NCI-H1092 treated with DMSO at 0.1 percent for 48 hours (cell line): Measurements from ENCODE around the gene RGS14.
"Not testable (repeated sequence)": the region's sequence is repeated elsewhere in the genome, so short reads cannot be mapped to it uniquely, and the experiment has no call there.

Experiments used
- DNase-seq: peaks from one replicate; lab custom pipeline; 2025; lab: John Stamatoyannopoulos, UW

RGS14 gene

DNA sequence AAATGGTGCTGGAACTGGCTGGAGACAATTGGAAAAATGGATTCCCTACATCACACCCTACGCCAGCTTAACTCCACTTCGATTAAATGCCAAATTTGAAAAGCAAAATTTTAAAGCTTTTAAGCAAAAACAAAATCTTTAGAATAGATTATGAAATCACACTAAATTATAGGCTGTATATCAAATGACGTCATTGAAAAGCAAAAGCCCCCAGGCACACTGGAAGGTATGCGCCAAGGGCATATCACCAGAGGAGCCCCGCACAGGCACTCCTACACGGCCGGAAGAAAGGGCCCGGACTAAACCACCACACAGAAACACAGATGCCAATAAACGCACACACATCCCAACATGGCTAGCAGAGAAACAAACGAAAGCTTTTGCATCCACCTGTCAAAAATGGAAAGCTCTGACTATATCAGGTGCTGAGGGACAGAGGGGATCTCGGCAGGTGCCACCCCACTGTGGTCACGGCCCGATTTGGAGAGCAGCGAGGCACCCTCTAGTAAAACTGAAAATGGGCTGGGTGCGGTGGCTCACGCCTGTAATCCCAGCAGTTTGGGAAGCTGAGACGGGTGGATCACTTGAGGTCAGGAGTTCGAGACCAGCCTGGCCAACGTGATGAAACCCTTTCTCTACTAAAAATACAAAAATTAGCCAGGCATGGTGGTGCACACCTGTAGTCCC is 29.0 kb upstream of the RGS14 start:
- DNase-seq, result no peak

DNA sequence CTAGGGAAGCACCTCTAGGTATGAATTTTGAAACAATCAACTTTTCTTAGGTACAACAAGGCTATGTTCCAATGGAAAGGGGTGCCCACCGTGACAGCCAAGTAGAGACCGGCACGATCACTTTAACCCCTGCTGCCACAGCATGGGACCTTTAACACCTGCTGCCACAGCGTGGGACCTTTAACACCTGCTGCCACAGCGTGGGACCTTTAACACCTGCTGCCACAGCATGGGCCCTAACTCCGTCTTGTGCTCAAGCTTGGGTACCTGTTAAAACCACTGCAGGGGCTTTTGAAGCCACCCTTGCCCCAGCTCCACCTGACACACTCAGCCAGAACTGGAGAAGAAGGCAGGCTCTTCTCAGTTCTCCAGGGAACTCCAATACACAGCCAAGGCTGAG is 27.8 kb upstream of the RGS14 start:
- no peak for DNase-seq

DNA sequence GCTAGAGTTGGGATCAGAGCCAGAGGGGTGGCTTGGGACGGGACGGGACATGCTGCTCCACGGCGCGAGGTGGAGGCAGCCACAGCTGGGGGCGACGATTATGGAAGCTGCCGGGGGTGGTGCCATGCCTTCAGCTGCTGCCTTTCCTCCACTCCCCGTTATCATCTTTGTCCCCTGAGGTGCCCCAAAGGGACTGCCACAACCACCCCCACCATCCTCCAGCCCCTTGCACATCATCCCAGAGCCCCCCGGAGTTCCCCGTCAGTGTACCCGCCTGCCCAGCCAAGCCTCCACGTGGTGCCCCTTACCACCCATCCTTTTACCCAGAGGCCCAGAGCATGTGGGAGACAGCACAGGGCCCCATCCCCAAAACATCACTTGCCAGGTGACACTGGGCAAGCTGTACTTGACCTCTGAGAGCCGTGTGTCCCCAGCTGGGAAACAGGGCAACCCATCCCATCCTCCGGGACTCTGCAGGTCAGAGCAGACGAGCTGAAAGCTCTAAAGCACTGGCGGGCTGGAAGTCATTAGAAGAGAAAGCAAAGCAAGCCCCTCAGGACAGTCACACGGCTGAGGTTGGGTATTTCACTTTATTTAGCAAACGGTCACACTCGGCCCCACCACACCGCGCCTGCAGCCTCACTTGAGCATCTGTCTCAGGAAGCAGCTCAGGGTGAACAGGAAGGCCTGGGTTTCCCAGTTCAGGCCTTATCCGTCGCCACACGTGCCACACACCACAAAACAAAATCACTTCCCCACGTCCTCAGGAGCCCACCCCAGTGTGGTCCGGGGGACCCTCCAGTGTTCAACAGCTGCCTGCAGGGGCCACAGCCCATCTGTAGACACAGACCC is 26.5 kb upstream of the RGS14 start:
- DNase-seq, result no peak

DNA sequence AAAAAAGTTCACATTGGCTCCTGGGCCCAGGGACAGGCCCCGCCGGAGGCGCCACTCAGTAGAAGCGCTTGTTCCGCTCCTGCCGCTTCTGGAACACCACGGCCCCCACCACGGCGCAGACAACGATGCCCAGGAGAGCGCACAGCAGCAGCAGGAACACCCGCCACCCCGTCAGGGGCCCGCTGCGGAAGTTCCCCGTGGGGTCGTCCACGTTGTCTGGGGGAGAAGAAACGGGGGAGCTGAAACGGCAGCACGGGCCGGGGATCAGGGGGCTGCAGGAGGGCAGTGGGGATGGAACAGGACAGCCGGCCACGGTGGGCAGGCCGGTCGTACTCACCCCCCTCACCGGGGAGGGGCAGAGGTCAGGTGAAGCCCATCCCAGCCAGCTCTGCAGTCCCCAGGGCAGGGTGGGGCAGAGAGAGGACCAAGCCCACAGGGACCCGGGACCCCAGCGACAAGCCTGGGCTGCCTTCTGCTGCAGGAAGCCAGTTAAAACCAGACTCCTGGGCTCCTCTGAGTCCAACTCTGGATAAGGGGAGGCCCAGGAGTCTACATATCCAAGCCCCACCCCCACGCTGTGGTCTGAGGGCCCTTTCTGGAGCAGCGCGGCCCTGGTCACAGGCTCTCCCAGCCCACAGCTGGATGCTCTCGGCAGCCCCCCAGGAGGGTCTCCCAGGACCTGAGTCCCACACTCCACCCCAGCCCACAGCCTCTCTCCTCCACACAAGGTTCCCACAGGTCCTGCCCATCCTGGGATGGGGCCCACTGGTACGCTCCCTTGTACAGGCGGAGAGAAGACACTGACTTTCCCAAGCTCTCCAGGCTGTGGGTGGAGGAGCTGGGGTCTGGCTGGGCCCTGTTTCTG is 25.5 kb upstream of the RGS14 start:
- no peak for DNase-seq

DNA sequence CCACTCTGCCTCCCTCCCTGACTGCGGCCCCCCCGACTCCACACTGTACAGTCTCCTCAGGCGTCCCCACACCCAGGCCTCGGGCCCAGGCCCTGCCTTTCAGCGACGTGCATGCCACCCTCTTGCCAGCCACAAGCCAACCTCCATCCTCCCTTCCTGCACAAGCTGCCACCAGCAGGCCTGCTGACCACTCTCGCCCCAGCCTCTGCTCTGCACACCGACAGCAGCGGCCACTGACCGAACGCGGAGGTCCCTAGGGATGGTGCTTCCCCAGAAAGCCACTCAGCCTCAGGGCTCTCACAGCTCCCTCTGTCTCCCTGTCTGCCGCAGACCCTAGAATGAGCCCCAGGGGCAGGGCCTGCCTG is 24.8 kb upstream of the RGS14 start:
- DNase-seq, result no peak

DNA sequence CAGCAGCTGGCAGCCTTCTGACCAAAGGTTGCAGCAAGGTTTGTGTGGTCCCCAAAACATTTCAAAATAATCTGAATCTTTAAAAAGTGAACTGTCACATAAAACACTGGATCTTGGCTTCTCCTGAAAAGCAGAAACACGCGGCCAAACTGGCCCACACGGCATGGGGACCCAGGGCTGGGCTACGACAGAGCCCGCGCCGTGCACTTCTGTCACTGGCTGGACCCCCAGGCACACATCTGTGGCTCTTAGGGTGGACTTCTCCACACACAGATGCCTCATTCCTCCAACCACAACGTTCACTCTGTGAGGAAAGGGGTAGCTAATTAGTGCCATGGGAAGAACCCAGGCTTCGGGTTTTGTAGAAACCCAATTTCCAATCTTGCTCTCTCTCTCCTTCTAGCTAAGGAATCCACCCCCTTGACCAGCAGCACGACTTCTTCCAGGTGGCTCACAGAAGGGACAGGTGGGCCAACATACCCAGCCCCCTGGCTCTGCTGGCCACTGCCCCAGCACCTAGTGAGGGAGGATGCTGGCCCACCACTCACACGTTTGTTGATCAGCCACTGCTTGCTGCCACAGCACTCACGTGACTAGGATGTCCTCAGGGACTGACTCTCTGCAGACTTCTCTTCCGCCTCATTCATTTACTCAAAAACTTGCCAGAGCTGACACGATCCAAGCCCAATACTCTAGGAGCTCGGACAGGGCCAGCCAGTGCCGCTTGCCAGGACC is 24.1 kb upstream of the RGS14 start:
- DNase-seq, result no peak

DNA sequence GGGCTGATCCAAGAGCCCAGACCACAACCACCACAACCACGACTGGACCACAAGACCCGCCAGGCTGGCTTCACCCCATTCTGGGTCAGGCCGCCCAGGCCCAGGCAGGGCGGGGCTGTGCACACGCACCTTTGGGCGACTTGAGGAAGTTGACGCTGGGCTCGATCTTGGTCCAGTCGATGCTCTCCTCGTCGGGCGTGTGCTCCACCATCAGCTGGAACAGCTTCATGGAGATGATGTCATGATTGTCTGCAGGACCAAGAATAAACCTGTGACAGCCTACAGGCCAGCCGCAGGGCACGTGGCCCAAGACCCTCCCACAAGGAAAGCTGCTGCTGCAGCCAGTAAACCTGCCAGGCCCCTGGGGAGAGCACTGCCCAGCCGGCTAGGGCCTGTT is 23.6 kb upstream of the RGS14 start:
- DNase-seq, result no peak

DNA sequence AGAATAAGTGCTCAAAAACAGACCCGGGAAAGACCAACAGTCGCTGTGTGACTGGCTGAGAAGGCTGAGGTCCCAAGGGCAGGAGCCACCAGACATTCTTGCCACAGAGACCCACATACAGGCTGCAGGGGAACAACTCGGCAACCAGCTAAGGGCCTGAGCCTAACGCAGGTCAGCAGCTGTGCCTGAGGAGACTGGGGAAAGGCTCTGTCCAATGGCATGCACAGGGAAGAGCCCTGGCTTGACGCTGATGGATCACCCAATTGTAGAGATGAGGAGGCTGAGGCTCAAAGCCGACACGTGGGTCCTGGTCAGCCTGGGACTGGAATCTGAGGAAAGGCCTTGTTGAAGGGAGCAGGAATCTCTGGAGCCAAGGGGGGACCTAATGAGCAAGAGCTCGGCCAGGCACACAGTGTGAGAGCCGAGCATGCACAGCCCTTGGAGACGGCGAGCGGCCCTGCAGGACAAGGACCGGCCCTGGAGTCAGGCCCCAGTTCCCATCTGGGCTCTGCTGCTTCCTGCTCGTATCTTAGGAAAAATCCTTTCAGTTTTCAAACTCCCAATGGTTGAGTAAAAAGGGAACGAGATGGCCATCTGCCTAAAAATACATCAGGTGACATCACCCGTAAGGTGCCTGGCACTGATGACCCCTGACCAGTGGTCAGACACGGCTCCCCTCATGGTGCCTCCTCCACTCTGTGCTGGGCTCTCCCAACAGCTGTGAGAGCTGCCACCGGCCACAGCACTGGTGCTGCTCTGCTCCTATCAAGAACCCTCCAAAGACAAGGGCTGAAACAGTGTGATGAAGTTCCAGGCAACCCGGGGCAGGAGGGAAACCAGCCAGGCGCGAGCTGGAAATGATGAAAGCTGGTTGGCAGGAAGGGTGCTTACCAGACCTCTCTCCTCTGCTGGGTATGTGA is 22.7 kb upstream of the RGS14 start:
- DNase-seq, result no peak

DNA sequence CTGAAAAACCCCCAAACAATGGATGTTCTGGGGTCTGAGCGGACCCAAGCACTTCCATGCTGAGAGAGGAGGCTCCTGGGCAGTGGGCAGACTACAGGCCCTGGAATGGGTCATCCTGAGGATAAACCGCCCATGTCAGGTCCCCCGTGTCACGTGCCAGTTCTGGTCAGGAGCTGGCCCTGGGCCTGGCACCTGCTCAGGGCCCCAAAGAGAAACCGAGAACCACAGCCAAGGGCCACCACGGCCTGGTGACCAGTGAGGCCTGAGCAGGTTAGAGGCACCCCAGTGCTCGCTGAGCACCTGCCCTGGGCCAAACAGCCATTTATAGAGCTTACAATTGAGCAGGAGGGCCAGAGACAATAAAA is 22.0 kb upstream of the RGS14 start:
- no peak for DNase-seq

DNA sequence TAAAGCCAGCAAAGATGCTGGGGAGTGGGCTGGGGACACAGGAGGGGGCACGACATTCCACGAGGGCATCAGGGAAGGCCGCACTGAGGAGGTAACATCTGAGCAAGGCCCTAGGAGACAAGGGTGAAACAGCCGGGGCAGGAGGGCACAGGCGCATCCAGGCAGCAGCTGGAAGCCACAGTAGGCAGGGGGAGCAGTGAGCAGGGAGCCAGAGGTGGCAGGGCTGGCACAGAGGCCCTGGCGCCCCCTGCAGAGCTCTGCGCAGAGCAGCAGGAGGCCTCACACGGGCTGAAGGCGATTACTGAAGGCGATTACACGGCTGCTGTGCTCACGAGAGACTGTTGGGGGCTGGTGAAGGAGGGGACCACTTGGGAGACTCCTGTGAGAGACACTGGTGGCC is 21.6 kb upstream of the RGS14 start:
- DNase-seq, result no peak

DNA sequence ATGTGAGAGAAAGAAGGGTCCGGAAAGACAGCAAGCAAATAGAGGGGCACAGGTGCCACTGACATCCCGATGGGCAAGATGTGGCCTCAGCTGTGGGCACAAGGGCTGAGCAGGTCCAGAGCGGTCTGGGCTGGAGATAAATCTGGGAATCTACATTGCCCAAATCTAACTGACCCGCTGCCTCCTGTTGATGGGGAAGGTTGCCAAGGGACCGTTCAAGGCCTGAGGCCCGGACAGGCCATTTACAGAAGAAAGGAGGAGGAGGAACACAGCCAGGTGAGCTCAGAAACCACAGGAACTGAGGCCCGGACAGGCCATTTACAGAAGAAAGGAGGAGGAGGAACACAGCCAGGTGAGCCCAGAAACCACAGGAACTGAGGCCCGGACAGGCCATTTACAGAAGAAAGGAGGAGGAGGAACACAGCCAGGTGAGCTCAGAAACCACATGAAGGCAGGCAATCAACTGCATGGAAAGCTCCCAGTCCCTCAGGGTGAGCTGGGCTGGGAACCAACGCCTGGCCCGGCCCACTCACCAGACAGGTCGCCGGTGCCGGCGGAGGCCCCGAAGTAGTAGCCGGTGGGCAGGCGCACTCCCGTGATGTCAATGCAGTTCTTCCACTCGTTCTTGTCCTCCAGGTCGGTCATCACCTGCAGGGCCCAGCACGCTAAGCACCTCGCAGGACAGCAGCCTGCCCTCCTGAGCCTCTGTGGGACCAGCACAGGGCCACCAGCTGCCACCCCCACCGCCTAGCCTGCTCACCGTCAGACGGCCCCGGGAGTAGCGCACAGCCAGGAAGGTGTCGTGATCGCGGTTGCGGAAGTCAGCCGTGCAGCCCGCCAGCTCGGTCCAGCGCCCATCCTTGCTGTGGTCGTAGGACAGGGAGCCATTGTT is 20.9 kb upstream of the RGS14 start:
- DNase-seq, result no peak

DNA sequence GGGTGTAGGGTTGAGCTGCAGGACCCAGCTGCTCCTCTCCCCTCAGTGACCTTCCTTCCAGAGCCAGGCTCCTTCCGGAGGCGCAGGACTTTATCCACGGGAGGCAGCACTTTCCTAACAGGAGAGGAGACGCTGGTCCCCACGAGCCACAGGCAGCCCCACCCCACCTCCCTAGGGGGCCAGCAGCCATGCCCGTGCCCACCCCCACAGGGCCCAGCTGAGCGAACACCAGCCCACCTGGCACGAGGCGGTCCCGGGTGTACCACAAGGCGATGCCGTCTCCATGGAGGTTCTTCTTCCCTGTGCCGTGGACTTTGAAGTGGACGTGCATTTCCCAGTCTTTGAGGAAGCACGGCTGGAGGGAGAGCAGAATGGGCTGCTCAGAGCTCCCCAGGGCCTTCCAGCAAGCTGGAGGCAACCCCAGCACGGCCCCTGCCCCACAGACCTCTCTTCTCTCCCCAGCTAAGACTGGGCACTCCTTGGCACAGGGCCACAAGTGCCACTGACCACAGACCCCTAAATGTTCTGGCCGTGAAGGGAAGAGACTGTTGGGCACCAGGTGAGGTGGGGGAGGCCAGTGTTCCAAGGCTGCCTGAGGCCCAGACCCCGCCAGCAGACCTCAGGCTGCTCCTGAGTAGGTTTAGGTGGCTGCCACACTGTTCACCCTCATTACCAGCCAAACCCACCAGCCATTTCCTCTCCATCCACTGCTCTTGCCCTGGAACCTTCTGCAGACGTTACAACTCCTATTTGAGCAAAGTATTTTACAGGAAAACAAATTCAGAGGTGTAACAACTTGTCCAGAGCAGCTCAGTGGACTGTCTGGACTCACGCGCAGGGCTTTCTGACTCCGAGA is 19.2 kb upstream of the RGS14 start:
- DNase-seq, result no peak

DNA sequence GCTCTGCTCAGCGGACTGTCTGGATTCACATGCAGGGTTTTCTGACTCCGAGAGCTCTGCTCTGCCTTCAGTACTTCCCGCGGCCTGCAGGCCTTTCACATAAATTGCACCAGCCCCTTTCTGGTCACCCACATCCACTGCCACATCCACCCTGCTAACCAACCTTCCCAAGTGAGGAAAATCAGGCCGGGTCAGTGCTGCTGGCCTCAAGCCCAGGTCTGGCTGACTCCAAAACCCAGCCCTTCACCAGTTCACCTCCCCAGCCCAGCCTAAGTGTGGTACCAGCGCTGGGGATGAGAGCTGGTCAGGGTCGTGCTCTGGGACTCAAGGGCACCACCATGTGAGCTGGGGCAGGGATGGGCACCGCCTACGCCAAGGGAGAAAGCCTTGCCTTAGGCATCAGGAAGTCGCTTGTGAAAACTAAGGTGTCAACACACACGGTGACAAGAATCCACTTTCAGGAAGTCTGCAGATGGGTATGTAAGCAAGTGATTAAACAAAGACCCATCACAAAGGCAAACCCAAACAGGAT is 18.6 kb upstream of the RGS14 start:
- no peak for DNase-seq

DNA sequence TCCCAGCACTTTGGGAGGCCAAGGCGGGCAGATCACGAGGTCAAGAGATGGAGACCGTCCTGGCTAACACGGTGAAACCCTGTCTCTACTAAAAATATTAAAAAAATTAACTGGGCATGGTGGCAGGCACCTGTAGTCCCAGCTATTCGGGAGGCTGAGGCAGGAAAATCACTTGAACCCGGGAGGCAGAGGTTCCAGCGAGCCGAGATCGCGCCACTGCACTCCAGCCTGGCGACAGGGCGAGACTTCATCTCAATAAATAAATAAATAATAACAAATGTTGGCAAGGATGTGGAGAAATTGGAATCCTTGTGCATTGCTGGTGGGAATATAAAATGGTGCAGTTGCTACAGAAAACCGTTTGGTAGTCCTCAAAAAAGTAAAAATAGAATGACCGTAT is 14.7 kb upstream of the RGS14 start:
- DNase-seq, result not testable (repeated sequence)

DNA sequence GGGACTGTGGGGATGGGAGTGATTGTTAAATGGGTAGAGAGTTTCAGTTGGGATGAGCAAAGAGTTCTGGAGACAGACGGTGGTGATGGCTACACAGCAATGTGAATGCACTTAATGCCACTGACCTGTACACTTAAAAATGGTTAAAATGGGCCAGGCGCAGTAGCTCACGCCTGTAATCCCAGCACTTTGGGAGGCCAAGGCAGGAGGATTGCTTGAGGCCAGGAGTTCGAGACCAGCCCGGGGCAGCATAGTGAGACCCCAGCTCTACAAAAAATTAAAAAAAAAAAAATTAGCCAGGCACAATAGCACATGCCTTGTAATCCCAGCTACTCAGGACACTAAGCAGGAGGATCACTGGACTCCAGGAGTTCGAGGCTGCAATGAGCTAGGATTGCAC is 13.9 kb upstream of the RGS14 start:
- DNase-seq, result no peak

DNA sequence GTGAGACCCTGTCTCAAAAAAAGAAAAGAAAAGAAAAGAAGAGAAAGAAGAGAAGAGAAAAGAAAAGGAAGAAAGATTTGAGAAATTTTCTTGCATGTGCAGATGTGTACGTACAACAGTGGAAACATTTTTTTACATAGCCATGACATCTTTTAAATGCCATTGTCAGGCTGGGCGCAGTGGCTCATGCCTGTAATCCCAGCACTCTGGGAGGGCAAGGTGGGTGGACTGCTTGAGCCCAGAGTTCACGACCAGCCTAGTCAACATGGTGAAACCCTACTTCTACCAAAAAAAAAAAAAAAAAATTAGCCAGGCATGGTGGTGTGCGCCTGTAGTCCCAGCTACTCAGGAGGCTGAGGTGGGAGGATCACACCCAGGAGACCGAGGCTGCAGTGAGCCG is 12.8 kb upstream of the RGS14 start:
- no peak for DNase-seq

DNA sequence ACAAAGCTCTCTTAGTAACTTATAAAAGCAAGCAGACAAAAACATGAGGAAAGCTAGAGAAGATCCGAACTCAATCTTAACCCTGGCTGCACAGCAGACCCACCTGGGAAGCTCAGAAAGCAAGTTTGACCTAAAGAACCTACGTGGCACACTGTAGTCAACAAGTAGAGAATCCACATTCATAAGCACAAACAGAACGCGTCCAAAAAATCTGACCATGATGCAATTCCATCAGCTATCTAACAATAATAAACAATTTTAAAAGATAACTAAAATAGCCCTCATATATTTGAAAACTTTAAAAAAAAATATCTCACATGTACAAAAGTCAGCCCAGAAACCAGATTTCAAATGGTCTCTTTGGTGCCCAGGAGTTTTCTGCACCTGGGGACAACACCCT is 10.9 kb upstream of the RGS14 start:
- DNase-seq, result no peak

DNA sequence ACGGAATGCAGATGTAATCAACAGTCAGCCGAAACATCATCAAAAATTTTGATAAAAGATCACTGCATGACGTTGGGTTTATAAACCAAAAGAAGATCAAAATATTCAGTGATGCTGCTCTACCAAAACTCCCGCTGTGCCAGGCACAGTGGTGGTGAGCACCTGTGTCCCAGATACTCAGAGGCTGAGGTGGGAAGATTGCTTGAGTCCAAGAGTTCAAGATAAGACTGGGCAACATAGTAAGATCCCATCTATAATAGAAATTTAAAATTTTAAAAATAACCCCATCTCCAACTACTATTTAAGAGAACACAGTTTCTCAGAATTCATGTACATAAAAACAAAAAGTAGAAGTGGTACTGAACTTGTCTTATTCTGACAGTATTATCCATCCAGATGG is 10.0 kb upstream of the RGS14 start:
- DNase-seq, result no peak

DNA sequence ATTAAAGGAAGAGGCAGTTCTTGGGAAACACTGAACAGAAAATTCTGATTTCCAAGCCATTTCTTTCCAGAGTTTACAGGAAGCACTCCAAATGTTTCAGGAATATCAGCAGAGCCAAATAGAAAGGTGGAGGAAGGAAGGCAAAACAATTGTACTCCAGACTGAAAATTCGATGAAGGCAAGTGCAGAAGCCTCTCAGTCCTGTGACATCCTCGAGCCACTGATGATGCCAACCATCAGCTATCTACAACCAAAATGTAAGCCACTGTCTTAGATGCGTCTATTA is 8.4 kb upstream of the RGS14 start:
- DNase-seq, result no peak
